GF-D8 (cell line): ENCODE measurements around the gene TTC28.
"Not testable (repeated sequence)": the region's sequence is repeated elsewhere in the genome, so short reads cannot be mapped to it uniquely, and the experiment has no call there.

Source experiments
- DNase-seq: peaks from one replicate; lab custom pipeline; 2025; lab: John Stamatoyannopoulos, UW

TTC28 gene

DNA sequence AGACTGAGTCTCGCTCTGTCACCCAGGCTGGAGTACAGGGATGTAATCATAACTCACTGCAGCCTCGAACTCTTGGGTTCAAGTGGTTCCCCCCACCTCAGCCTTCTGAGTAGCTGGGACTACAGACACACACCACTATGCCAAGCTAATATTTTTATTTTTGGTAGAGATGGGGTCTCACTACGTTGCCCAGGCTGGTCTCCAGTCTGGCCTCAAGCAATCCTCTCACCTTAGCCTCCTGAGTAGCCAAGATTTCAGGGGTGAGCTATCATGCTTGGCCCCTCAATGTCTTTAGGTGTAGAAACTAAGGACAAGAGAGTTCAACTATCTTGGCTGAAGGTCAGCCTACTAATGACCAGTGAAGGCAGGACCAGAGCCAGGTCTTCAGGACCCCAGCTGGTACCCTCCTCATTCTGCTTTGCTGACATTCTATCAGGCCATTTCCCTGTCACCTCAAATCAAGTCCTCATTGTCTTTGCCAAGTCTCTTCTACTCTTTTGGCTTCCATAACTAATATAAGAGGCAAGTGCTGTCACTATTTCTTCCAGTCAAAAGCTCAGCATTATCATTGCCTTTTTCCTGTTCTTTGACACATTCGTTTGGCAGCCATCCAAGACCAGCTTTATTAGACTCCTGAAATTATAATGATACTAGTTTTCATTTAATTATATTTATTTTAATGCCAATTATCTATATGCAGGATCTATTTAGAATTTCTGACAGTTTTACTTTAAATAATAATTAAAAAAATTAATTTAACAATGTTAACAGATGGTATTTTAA is 496.4 kb downstream of the TTC28 start:
- DNase-seq, result no peak

DNA sequence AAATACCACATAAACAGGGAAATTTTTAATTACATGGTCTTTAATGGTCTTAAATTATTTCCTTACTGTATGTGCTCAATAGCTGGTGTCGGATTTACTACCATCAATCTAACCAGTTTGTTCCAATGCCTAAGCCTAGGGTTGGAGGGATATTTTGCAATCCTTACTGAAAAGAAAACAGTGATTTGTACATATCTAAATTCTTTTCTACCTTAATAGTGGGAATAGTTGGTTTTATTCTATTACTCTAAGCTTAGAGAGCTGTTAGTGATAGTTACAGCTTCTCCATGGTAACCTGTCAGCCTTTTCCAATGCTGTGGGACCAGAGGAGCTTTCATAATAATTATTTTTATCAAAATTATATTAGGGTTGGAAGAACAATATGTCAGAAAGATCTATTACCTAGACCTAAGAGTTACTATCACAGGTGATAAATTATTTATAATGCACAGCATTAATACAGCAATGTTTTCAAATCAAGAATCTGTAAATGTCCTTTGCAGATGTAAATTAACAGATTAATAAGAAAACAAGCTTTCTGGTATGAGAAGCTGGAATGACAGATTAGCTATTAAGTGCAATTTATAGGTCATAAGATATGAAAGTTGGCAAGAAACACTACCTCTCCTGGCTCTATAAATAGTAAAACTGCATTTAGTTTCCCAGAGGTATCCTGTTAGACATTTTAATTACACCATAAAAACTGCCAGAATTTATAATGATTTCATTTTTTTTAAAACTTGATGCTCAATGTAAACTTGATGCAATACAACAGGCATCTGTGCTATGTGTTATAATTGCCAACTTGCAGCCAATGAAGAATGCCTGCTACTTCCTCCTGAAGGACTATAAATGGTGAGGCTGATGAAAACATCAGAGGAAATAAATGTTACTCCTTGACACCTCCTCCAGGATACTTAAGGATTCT is 498.6 kb downstream of the TTC28 start:
- no peak for DNase-seq

DNA sequence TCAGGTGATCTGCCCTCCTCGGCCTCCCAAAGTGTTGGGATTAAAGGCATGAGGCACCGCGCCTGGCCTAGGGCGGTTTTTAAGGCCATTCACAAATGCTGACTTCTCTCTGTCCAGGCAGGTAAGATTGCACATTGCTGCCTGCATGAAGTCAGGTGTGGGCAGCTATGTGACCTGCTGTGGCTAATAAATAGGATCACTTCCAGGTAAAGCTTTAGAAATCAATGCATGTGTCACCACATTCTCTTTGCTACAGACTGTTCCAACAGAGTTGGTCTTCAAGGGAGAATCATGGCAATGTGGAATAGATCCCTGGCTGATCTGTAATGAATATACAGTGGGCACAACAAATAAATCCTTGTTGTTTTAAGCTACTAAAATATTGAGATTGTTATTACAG is 500.2 kb downstream of the TTC28 start:
- no peak for DNase-seq

DNA sequence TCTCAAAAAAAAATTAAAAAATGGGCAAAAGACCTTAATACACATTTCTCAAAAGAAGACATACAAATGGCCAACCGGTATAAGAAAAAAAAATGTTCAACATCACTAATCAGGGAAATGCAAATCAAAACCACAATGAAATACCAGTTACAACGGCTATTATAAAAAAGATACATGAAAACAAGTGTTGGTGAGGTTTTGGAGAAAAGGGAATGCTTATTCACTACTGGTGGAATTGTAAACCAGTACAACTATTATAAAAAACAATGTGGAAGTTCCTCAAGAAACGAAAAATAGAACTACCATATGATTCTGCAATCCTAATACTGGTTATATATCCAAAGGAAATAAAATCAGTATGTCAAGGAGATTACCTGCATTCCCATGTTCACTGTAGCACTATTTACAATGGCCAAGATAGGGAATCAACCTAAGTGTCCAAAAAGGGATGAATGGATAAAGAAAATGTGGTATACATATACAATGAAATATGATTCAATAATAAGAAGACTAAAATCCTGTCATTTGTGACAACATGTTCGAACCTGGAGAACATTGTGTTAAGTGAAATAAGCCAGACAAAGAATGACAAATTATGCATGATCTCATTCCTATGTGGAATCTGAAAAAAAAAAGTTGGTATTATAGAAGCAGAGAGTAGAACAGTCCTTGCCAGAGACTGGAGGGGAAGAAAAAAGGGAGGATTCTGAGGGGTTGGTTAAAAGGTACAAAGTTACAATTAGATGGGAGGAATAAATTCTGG is 503.7 kb downstream of the TTC28 start:
- DNase-seq, result no peak

DNA sequence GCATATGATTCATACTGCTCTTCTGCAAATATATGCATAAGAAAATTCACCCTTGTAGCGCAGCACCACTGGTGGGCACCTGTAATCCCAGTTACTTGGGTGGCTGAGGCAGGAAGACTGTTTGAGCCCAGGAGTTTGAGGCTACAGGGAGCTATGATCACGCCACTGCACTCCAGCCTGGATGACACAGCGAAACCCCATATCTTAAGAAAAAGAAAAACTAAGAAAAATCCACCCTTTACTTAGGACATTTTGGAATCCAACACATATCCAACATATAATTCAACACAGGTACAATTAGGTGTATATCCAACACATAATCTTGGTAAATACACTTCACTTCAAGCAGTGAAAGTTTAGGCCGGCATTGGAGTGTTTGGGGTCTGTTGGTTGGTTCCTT is 505.1 kb downstream of the TTC28 start:
- no peak for DNase-seq

DNA sequence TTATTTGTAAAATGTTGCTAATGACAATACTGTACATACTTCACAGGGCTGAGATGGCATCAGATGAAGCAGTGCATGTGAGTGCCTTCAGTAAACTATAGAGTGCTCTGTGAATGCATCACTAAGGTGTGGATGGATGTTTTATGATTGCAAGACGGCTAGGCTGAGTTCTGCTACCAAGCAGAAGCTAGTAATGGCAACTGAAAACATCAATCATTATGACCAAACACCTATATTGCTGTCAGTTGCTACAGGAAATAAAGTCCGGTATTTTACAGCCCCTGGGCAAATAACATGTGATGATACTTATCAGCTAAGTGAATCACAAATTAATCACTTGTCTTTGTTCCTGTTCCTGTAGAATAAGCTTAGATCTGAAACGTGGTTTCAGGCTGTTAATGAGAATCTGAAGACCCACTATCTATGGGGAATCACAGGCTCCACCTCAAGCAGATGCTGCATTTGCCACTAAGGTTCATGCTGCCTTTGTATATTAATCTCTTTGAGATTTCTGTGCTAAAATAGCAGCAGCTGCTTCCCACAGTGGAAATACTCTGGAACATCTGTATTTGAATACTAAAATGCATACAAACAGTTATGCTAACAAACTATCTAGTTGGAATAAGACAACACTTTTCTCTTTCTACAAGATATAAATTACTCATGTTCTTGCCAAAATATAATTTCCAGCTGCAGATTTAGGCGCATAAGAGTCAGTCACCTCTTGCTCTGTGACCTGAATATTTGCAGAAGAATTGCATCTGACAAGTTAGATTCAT is 506.6 kb downstream of the TTC28 start:
- DNase-seq, result no peak

DNA sequence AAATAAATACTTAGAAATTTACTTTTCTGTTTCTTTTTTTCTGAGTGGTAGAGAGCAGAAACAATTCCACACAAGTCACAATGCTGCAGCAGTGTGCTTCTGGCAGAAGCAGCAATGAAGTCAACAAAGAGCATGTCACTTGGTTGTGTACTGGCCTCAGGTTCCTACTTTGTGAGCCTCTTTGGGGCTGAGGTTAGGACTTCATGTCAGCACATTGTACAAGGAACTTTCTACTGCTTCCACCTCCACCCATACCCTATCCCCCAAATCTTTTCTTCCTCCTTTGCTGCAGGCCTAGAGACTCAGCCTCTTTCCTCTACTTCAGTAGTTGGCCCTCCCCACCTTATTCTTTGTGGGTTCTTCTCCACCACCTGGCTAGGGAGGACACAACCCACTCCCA is 507.9 kb downstream of the TTC28 start:
- DNase-seq, result no peak

DNA sequence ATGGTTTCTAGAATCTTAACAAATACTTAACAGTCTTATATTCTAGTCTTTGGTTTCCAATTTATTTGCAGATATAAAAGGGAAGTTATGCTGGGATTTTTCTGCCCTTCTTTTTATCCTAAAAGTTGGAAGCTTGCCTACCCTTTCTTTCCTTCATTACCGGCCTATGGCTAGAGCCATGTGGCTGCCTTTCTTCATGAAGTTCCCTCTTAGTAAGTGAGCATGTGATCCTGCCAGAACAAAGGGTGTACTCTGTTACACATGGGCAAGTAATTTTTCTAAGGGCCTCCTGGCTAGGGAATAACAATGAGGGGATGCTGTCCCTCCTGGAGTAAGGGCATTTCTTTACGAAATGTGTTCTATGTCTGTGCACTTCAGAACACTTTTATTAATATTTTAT is 508.5 kb downstream of the TTC28 start:
- no peak for DNase-seq

DNA sequence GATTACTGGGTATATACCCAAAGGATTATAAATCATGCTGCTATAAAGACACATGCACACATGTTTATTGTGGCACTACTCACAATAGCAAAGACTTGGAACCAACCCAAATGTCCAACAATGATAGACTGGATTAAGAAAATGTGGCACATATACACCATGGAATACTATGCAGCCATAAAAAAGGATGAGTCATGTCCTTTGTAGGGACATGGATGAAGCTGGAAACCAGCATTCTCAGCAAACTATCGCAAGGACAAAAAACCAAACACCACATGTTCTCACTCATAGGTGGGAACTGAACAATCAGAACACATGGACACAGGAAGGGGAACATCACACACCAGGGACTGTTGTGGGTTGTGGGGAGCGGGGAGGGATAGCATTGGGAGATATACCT is 510.3 kb downstream of the TTC28 start:
- not testable (repeated sequence) for DNase-seq

DNA sequence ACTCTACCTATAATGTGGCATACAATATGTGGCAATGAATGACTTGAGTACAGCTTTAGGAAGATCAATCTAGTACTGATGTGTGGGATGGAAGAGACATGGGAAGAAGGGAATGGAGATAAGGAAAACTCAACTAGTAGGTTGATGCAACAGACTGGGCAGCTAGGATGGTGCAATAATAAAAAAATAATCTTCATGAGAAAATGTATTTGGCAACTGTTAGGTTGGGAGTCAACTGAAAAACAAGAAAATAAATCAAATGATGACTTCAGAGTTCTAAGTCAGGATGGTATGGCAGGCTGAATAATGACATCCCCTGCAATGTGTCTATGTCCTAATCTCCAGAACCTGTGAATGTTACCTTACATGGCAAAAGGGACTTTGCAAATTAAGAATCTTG is 523.8 kb downstream of the TTC28 start:
- DNase-seq, result no peak

DNA sequence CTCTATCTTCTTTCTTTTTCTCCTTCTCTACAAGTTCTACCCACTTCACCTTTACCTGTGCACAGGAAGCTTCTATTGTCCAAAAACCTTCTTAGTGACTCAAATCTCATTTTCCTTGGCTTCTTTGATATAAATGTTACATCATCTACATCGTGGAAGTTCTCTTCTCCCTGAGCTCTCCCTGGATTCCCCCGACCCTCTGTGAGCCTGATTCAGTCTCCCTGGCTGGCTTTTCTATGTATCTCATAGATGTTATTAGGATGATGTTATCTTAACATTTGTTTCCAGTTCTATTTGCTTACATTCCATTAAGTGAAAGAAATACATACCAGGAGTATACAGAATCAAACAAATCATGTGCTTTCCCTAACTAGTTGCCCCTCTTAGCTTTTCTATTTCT is 524.8 kb downstream of the TTC28 start:
- no peak for DNase-seq

DNA sequence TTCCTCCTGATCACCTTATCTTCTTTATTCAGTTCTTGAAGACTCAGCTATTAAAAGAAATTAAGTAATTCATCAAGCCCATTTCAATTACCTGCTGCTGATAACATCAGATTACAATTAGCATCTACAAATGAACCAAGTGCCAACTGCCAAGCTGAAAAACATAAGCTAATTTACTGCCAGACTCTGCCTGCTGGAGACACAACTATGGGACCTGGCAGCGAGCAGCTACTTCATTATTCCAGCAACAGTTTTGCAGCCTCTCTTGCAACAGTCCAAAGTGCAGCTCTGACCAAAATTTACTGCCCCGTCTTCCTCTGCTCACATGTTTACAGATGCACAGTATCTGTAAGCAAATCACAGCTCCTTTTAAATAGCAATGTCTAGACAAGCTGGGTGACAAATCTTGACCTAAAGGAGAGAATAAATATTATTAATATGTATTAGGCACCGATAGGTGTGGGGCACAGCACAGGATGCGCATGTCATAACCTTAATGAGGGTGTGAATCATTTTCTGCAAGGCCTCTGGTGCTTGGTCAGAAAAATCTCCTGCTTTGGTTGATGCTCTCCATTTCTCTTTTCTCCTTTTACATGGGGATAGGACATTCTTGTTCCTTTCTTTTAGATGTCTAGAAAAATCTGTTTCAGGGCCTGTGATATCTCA is 528.4 kb downstream of the TTC28 start:
- no peak for DNase-seq

DNA sequence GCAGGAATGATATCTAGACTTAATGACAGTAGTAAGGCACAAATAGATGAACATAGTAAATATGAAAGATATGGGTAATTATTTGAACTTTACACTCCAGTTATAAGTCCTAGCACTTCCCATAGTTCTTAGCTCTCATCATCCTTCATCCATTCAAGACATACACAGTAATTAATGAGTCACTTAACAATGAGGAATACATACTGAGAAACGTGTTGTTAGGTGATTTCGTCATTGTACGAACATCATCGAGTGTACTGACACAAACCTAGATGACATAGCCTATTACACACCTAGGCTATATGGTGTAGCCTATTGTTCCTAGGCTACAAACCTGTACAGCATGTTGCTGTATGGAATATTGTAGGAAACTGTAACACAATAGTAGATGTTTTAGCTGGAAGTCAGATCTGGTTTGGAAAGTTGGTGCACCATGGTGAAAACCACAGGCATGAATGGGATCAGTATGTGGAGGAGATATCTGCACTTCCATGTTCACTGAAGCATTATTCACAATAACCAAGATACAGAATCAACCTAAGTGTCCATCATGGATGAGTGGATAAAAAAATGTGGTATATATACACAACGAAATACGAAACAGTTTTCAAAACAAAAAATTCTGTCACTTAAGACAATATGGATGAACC is 530.7 kb downstream of the TTC28 start:
- no peak for DNase-seq

DNA sequence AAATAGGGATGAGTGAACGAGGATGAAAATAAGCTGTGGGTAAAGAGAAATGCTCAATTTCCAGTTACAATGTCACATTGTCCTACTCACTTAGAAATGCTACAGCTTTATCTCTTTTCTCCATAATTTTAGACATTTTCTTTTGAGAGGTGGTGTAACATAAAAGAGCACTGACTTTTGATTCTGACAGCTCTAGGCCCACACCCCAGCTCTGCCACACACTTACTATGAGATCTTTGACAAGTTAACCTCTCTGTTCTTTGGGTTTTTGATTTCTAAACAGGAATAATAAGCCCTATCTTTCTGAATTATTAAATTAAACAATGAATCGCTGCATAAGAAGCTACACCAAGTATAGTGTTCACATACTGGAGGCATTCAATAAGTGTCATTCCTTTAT is 532.2 kb downstream of the TTC28 start:
- no peak for DNase-seq

DNA sequence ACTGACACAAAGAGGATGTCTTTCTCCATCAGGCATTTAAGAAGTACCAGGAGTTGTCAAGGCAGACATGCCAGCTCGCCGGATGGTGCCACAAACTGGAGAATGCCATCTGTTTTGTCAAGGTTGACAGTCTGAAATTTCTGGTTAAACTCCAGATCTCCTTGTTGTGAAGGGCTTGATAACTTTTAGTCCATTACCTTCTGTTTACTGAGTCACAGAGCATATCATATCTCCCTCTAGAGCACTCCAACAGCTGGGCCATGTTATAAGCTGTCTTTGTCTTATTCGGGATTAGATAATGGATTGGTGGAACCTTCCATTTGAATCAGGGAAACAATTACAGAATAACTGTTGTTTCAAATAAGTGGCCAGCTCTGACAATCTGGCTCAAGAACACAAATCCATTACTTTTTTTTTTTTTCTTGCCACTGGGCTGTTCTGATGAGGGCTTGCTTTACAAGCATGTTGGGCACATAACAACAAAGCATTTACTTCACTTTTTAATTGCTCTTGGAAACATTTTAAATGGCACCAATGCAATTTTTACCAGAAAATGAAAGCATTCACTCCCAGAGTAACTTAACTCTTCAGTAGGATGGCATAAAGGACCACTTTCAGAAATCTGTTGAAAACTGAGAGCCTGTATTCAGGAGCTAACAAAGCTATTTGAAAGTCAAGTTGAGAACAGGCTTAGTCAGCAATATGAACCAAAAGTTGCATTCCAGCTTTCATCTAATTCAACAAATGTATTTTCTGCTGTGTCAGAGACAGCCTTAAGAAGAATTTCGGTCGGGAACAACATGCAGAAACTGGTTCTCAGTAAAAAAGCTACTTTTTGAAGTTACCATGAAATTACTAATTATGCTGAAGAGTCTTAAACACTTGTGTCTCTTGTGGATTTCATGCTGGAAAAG is 533.0 kb downstream of the TTC28 start:
- no peak for DNase-seq

DNA sequence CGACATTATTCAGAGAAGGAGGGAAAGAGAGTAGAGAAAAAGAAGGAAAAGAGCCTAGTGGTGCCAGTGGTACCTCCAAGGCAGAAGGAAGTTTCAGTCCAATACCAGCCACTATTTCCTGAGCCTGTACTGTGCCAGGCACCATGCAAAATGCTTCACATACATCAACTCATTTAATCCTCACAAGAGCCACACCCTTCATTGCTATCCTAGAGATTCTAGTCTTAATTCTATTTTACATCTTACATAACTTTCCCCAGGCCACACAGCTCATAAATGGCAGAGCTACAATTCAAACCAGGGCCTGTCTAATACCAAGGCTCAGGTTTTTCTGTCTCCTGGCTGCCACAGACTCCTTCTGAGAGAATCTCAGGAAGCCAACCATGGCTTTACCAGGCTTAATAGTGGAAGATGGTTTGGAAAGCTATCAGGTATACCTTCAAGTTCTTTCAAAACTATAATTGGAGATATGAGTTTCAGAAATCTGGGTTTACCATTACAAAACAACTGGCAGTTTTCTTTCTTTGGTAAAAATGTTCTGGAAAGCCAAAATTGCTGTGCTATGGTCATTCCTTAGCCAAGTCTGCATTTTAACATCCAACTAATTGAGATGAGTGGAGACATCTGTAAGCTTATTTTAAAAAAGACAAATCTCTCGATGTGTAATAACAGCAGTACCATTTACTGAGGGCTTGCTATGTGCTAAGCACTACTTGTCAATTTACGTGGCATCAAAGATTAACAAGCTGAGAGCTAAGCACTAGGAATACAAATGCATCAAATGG is 535.5 kb downstream of the TTC28 start:
- DNase-seq, result no peak

DNA sequence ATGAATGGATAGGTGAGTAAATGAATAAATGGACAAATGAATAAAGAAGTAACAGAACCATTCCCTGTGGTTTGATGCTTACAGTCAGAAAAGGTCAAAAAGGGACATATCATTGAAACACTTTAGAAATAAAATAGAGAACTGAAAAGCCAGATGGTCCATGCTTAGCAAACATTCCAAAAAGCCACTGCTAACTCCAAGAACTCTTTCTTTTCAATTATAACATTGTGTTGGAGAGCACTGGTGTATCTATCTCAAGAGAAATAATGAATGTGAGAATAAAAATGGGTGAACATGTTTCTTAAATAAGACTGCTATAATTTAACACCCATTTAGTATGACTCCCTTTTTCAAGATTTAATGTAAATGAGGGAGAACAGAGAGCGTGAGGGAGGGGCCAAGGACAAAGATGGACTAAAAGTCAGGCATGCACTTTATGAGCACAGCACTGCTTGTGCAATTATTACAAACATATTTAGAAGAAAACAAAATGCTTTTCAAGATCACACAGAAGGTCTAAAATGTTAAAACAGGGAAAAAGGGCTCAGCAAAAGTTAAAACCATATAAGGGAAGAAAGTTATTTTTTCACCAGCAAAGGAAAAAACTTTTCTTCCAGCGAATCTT is 536.3 kb downstream of the TTC28 start:
- DNase-seq, result no peak

DNA sequence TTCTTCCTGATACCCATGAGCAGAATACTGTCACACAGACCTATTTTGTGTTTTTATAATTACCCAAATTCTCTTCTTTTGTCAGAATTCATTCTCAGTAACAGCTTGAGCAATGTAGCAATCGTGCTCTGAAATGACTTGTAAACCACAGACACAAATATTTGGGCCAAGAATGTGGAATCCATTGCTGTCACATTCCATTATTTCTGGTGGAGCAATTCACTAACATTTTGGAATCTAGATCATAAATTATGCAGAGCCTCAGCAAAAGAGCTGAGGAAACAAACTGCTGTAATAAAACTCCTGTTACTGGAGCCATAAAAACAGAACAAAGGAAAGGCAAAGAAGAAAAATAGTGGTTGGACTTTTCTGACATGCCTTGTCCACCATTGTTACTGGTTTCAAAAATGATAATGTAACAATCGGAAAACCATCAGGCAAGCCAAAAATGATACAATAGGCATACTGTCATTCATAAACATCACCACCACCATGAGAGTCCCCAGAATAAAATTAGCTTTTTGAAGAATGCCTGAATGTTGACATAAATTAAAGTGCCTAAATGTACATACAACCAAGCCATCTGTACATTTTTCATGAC is 537.2 kb downstream of the TTC28 start:
- no peak for DNase-seq
